Caco-2 (cell line): ENCODE results near the gene PLA2G7. TPM values are rescaled to one million over a fixed set of nuclear protein-coding genes. Genes with fewer than 3 reads are reported as not detected.

Source experiments
- BruUV-seq: library from RNA; stranded (reverse); fragments of 400-500 nt; replicated peaks from 2 replicates; lab custom pipeline; 2021; lab: Mats Ljungman, UMichigan
- CTCF ChIA-PET: fragments of 300-600 bp; sonication (Branson Sonifier 250); formaldehyde crosslinking; loops from one replicate; lab custom pipeline; 2022; ENCODE audit warnings: antibody characterized with exemption; lab: Charles Lee
- POLR2A ChIA-PET: fragments of 300-600 bp; sonication (Branson Sonifier 250); formaldehyde crosslinking; loops from one replicate; lab custom pipeline; 2022; ENCODE audit warnings: antibody characterized with exemption; lab: Charles Lee
- DNase-seq, 2 experiments: peaks; one replicate each; pipeline versions ENCODE4 v3.0.0 to v3.0.0-alpha.2; 2020 to 2022
- H3K27me3 ChIP-seq: replicated peaks from 2 replicates; pipeline ENCODE4 v1.6.0; 2011; ENCODE audit warnings: low read length; ENCODE audit not compliant: control insufficient read depth, insufficient read depth
- H3K36me3 ChIP-seq: 2 replicates; pipeline ENCODE4 v1.5.1; 2011; ENCODE audit warnings: low read length; ENCODE audit not compliant: control insufficient read depth, insufficient read depth
- H3K4me1 ChIP-seq: fragments of 250-450 bp; sonication (Bioruptor Pico); 2 replicates; pipeline ENCODE4 v1.5.1; 2020; ENCODE audit warnings: mild to moderate bottlenecking
- H3K4me3 ChIP-seq: 2 replicates; pipeline ENCODE4 v1.5.1; 2011; ENCODE audit warnings: low read depth, mild to moderate bottlenecking, control low read depth, low read length
- H3K9me3 ChIP-seq: fragments of 250-450 bp; sonication (Bioruptor Pico); 2 replicates; pipeline ENCODE4 v1.5.1; 2020; ENCODE audit warnings: mild to moderate bottlenecking, moderate library complexity
- H3K27ac Mint-ChIP-seq: one replicate; pipeline ENCODE4 v1.8.0; 2022; ENCODE audit warnings: mixed read lengths; ENCODE audit not compliant: unreplicated experiment
- H3K27me3 Mint-ChIP-seq: one replicate; pipeline ENCODE4 v1.8.0; 2022; ENCODE audit warnings: mixed read lengths; ENCODE audit not compliant: insufficient read depth, unreplicated experiment
- H3K36me3 Mint-ChIP-seq: one replicate; pipeline ENCODE4 v1.8.0; 2022; ENCODE audit warnings: mild to moderate bottlenecking, mixed read lengths; ENCODE audit not compliant: insufficient read depth, unreplicated experiment
- H3K4me1 Mint-ChIP-seq: one replicate; pipeline ENCODE4 v1.8.0; 2022; ENCODE audit warnings: low read depth, mixed read lengths; ENCODE audit not compliant: unreplicated experiment
- H3K4me3 Mint-ChIP-seq: one replicate; pipeline ENCODE4 v1.8.0; 2022; ENCODE audit warnings: mild to moderate bottlenecking, moderate library complexity, mixed read lengths; ENCODE audit not compliant: unreplicated experiment
- H3K9me3 Mint-ChIP-seq: one replicate; pipeline ENCODE4 v1.8.0; 2022; ENCODE audit warnings: mixed read lengths; ENCODE audit not compliant: unreplicated experiment
- CTCF ChIP-seq, 2 experiments: fragments of 200-600 bp in 1 of 2; IDR thresholded peaks; 1 replicate in 1 of 2; 2 replicates in 1 of 2; pipeline versions ENCODE4 v1.5.1 to v1.8.0; 2011 to 2022; ENCODE audit warnings: antibody characterized with exemption in 1 of 2, control low read depth in 1 of 2, inconsistent platforms in 1 of 2, low read depth in 1 of 2, low read length in 1 of 2, mild to moderate bottlenecking in 1 of 2, moderate library complexity in 1 of 2; ENCODE audit not compliant: insufficient read depth in 1 of 2, severe bottlenecking in 1 of 2, unreplicated experiment in 1 of 2
- intact Hi-C: fragments of 100-400 bp; cut with micrococcal nuclease; formaldehyde crosslinking; loops from one replicate; pipeline ENCODE4 v1.10.0; 2022; ENCODE audit not compliant: unreplicated experiment
- total RNA-seq: library from RNA; stranded (reverse); gene quantifications from 2 replicates; pipeline ENCODE4 v1.2.3, GENCODE V29; 2022

The PLA2G7 gene
- total RNA-seq, 1 experiment from 2014 or later, result 0.32 TPM

GRCh38 chr6:46657642-46658041 is 77.5 kb downstream of the PLA2G7 start:
- intact Hi-C loops, result no loop called here
- CTCF ChIA-PET, result no interaction called here
- H3K36me3 Mint-ChIP-seq, result no peaks in the 10 kb centered on the region
- Histone ChIP-seq H3K9me3 (no peaks in the 10 kb centered on the region), H3K27me3 (no peaks in the 10 kb centered on the region), H3K4me3 (no peak overlapping the region), H3K4me1 (peaks cover 7% of the 10 kb centered on the region; the same call in 1 of the 2 replicates), H3K36me3 (no peaks in the 10 kb centered on the region)
- DNase-seq, result no peak
- peaks cover 18% of the 10 kb centered on the region for H3K27me3 Mint-ChIP-seq
- no peak overlapping the region for H3K4me3 Mint-ChIP-seq
- POLR2A ChIA-PET, result no interaction called here
- H3K4me1 Mint-ChIP-seq, result peaks cover 5% of the 10 kb centered on the region
- TF ChIP-seq CTCF (IDR thresholded peaks at IDR 0.05; ENCODE audit: insufficient read depth in 1 of 2, low read depth in 1 of 2, low read length in 1 of 2, severe bottlenecking in 1 of 2, unreplicated experiment in 1 of 2), result no peak
- no peak overlapping the region for H3K27ac Mint-ChIP-seq
- BruUV-seq, result no TSS peak
- H3K9me3 Mint-ChIP-seq, result no peaks in the 10 kb centered on the region

- Histone ChIP-seq H3K27me3 (no peaks in the 10 kb centered on the region), H3K4me3 (no peak overlapping the region), H3K36me3 (no peaks in the 10 kb centered on the region), H3K9me3 (no peaks in the 10 kb centered on the region), H3K4me1 (peaks cover 7% of the 10 kb centered on the region; the same call in 1 of the 2 replicates)
- Mint-ChIP-seq H3K27me3 (peaks cover 20% of the 10 kb centered on the region), H3K4me3 (no peak overlapping the region), H3K27ac (no peak overlapping the region), H3K36me3 (no peaks in the 10 kb centered on the region), H3K4me1 (peaks cover 5% of the 10 kb centered on the region), H3K9me3 (no peaks in the 10 kb centered on the region)
- ChIA-PET POLR2A (no interaction called here), CTCF (no interaction called here)
- TF ChIP-seq CTCF (IDR thresholded peaks at IDR 0.05; ENCODE audit: insufficient read depth in 1 of 2, low read depth in 1 of 2, low read length in 1 of 2, severe bottlenecking in 1 of 2, unreplicated experiment in 1 of 2), result peak in 1 of 2 experiments; percentile 14
- peak in 1 of 2 experiments; percentile 30 for DNase-seq
- no TSS peak for BruUV-seq
- intact Hi-C loops, result no loop called here
Observed at GRCh38 chr6:46655803-46656202, 79.4 kb downstream of the PLA2G7 start.

Other genes with a start within 250 kb of the PLA2G7 start
- not detected in 2 replicates for gene RCAN2, start 243.9 kb downstream of the PLA2G7 start, total RNA-seq
- gene CYP39A1, start 82.6 kb downstream of the PLA2G7 start, total RNA-seq, result not detected in 2 replicates
- gene SLC25A27, start 82.4 kb downstream of the PLA2G7 start, total RNA-seq, result 0.64 TPM in 1 of 2 replicates, not detected in the other
- gene TDRD6, start 47.5 kb downstream of the PLA2G7 start, total RNA-seq, result not detected in 2 replicates
- not detected in 2 replicates for gene ANKRD66, start 11.6 kb upstream of the PLA2G7 start, total RNA-seq
- 8.1 and 12.0 TPM in 2 replicates for gene MEP1A, start 58.0 kb upstream of the PLA2G7 start, total RNA-seq
- not detected in 2 replicates for gene ADGRF5, start 186.6 kb upstream of the PLA2G7 start, total RNA-seq